Measurements from ENCODE around the gene ITGA11. TPM values are rescaled to one million over a fixed set of nuclear protein-coding genes. Genes with fewer than 3 reads are reported as not detected.

ITGA11 gene
- total and polyA plus RNA-seq, 2 of the 4 experiments (the other 2 are of a cell fraction), result 4.1 to 6.6 TPM

DNA sequence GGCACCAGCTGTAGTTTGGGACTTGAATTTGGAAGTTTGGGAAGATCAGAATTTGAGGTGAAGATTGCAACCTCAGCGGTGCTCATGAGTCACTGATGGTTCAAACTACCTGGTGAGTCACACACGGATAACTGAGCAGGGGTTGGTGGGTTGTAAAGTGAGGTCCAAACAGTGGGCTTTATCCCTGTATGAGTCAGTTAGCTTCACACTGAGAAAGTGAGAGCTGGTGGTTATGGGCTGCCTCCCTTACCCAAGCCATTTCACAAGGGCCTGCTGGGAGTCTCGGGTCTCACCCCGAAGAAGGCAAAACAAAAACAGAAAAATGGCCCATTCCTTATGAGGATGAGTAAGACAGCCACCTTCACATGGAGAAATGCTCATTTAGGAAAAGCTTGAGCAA is 77.0 kb downstream of the ITGA11 start:
- H4K8ac ChIP-seq (ENCODE audit: low read depth in 2 of 2, low read length in 2 of 2), result peak overlapping the region in 1 of 2 experiments; percentile 7; a peak in 1 of 4 replicates
- 0 out of 3 replicates have a peak overlapping the region, but pooled peaks have one; percentile 90 for H2BK15ac ChIP-seq (ENCODE audit: low read depth, low read length)
- peaks cover 7% of the 10 kb centered on the region for H3K9me3 ChIP-seq (ENCODE audit: control insufficient read depth, insufficient read depth, low read length)
- peak; percentile 98 for DNase-seq
- peaks cover 5% of the 10 kb centered on the region for H3K36me3 ChIP-seq (ENCODE audit: control insufficient read depth, insufficient read depth, low read length)
- H2BK20ac ChIP-seq (ENCODE audit: low read depth, low read length), result peak overlapping the region; percentile 55; the same call in 1 of the 2 replicates
- H3K27me3 ChIP-seq (ENCODE audit: control insufficient read depth, insufficient read depth, low read length), result no peaks in the 10 kb centered on the region
- POLR2A ChIA-PET (ENCODE audit: unreplicated experiment), result no interaction called here
- 0 out of 2 replicates have a peak overlapping the region, but pooled peaks have one; percentile 0 for H2AK5ac ChIP-seq (ENCODE audit: low read depth, low read length)
- intact Hi-C loops (cut with micrococcal nuclease), result no loop called here
- H2AFZ ChIP-seq (replicated peaks; ENCODE audit: low read length, poor library complexity), result peak overlapping the region; percentile 62
- no peak overlapping the region for H4K5ac ChIP-seq (ENCODE audit: low read depth, low read length)
- H4K20me1 ChIP-seq (ENCODE audit: insufficient read depth, low read length), result 0 out of 2 replicates have a peak, but pooled peaks cover 5% of the 10 kb centered on the region
- peak overlapping the region; percentile 90; the same call in 1 of the 2 replicates for H2BK120ac ChIP-seq (ENCODE audit: low read depth, low read length)
- H3K56ac ChIP-seq (ENCODE audit: extremely low read depth, insufficient read depth, low read length), result no peak overlapping the region
- peak overlapping the region; percentile 91; the same call in 1 of the 2 replicates for H3K4ac ChIP-seq (ENCODE audit: low read depth, low read length)
- TF ChIP-seq CEBPB (IDR thresholded peaks at IDR 0.05; ENCODE audit: low read depth, low read length), result peak; percentile 87
- no peak for TF ChIP-seq USF2 (IDR thresholded peaks at IDR 0.05; ENCODE audit: low read depth, low read length)
- TF ChIP-seq FOS (IDR thresholded peaks at IDR 0.05; ENCODE audit: low read depth, low read length), result peak; percentile 99
- TF ChIP-seq RCOR1 (IDR thresholded peaks at IDR 0.05; ENCODE audit: insufficient replicate concordance, low read length), result no peak
- TF ChIP-seq, protein P1, sequence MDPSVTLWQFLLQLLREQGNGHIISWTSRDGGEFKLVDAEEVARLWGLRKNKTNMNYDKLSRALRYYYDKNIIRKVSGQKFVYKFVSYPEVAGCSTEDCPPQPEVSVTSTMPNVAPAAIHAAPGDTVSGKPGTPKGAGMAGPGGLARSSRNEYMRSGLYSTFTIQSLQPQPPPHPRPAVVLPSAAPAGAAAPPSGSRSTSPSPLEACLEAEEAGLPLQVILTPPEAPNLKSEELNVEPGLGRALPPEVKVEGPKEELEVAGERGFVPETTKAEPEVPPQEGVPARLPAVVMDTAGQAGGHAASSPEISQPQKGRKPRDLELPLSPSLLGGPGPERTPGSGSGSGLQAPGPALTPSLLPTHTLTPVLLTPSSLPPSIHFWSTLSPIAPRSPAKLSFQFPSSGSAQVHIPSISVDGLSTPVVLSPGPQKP (IDR thresholded peaks at IDR 0.05; ENCODE audit: borderline replicate concordance, low read depth, low read length), result no peak
- TF ChIP-seq CHD1 (IDR thresholded peaks at IDR 0.05; ENCODE audit: low read depth, low read length), result no peak
- TF ChIP-seq RAD21 (IDR thresholded peaks at IDR 0.05; ENCODE audit: low read length), result peak; percentile 12; the same call in 1 of the 2 replicates
- TF ChIP-seq NFE2L2 (IDR thresholded peaks at IDR 0.05; ENCODE audit: low read depth, low read length), result no peak; the same call in 1 of the 2 replicates
- TF ChIP-seq RFX5 (IDR thresholded peaks at IDR 0.05; ENCODE audit: low read depth, low read length), result no peak
- no peak for TF ChIP-seq CTCF (conservative IDR thresholded peaks at IDR 0.05; ENCODE audit: low read depth, low read length)
- TF ChIP-seq SMC3 (IDR thresholded peaks at IDR 0.05; ENCODE audit: low read depth, low read length), result no peak
- TF ChIP-seq MAFK (IDR thresholded peaks at IDR 0.05; ENCODE audit: low read depth, low read length), result peak; percentile 66
- no peak for TF ChIP-seq POLR2A (IDR thresholded peaks at IDR 0.05; ENCODE audit: low read depth, low read length)
- TF ChIP-seq BHLHE40 (IDR thresholded peaks at IDR 0.05; ENCODE audit: low read depth, low read length), result peak; percentile 59; the same call in 1 of the 2 replicates
- TF ChIP-seq MAZ (IDR thresholded peaks at IDR 0.05; ENCODE audit: borderline replicate concordance, low read depth, low read length), result 0 out of 2 replicates have a peak, but pooled peaks have one; percentile 22
- no peak for TF ChIP-seq MXI1 (IDR thresholded peaks at IDR 0.05; ENCODE audit: borderline replicate concordance, low read depth, low read length)
- no TSS peak for BruUV-seq (replicated peaks)
- peak; percentile 83 for ATAC-seq (ENCODE audit: low read depth)
- dilution Hi-C loops (cut with HindIII; ENCODE audit: low sequenced_read_pairs, unreplicated experiment), result no loop called here
- CTCF ChIA-PET, result no interaction called here
- in situ Hi-C loops (cut with MboI; ENCODE audit: low sequenced_read_pairs), result no loop called here
- H3K79me1 ChIP-seq (ENCODE audit: low read depth in 1 of 2, low read length in 2 of 2), result peaks cover 0 to 5% of the 10 kb centered on the region in 2 experiments; a peak in 1 of 4 replicates
- H2BK5ac ChIP-seq (ENCODE audit: low read depth, low read length, poor library complexity, severe bottlenecking), result peak overlapping the region; percentile 48
- H3K18ac ChIP-seq (ENCODE audit: low read depth, low read length), result no peak overlapping the region
- no peak overlapping the region for H3K9ac ChIP-seq (ENCODE audit: low read depth, low read length)
- H3K9me1 ChIP-seq (ENCODE audit: insufficient read depth, low read length), result peaks cover 15% of the 10 kb centered on the region
- no peak overlapping the region for H3K23ac ChIP-seq (ENCODE audit: low read depth, low read length)
- peak overlapping the region; percentile 29; the same call in 1 of the 2 replicates for H3K27ac ChIP-seq (ENCODE audit: insufficient read depth, low read length)
- H3K14ac ChIP-seq (replicated peaks; ENCODE audit: low read depth, low read length), result no peak overlapping the region
- H3K4me2 ChIP-seq (ENCODE audit: low read depth, low read length), result no peak overlapping the region
- no peak overlapping the region; the same call in 1 of the 2 replicates for H4K91ac ChIP-seq (ENCODE audit: insufficient read depth, low read depth, low read length)
- peaks cover 12% of the 10 kb centered on the region for H3K4me1 ChIP-seq (ENCODE audit: control insufficient read depth, insufficient read depth, low read length)
- WGBS, 2 experiments (ENCODE audit: extremely low coverage in 2 of 2, insufficient read length in 1 of 2), result no CpG with 5 or more reads among the region's 4 CpGs
- no peak overlapping the region for H3K4me3 ChIP-seq (ENCODE audit: insufficient read depth, low read depth, low read length)
- peak overlapping the region; percentile 39 for H2AK9ac ChIP-seq (replicated peaks; ENCODE audit: low read depth, low read length, poor library complexity)

All from IMR-90 (cell line).